HepG2 (cell line): Measurements from ENCODE around the gene MCOLN1. TPM values are rescaled to one million over a fixed set of nuclear protein-coding genes. Genes with fewer than 3 reads are reported as not detected.
"Not testable (repeated sequence)": the region's sequence is repeated elsewhere in the genome, so short reads cannot be mapped to it uniquely, and the experiment has no call there.

Experiments
- ATAC-seq: fragments of 200-7000 bp; cut with Tn5 transposase; 3 replicates; pipeline ENCODE4 v1.9.1; 2020; ENCODE audit warnings: mild to moderate bottlenecking, moderate library complexity
- BruUV-seq: library from RNA; stranded (reverse); fragments of 400-500 nt; replicated peaks from 2 replicates; lab custom pipeline; 2021; lab: Mats Ljungman, UMichigan
- CTCF ChIA-PET: fragments of 300-600 bp; formaldehyde crosslinking; extraction: SDS; loops from one replicate; lab custom pipeline; 2021; ENCODE audit warnings: low total read pairs, inconsistent platforms, low intra/inter-chr PET ratio; lab: Yijun Ruan, JAX
- POLR2A ChIA-PET: fragments of 350-600 bp; sonication (Branson Sonifier 250); formaldehyde crosslinking; loops from one replicate; lab custom pipeline; 2020; ENCODE audit warnings: antibody characterized with exemption, inconsistent platforms; lab: Yijun Ruan, JAX
- DNase-seq: peaks from one replicate; pipeline ENCODE4 v3.0.0-alpha.2; 2015; ENCODE audit warnings: low spot score
- FAIRE-seq: peaks from 3 replicates; lab custom pipeline; 2011; peaks lifted over from hg19 to GRCh38; lab: Jason Lieb, UNC
- H2AFZ ChIP-seq: one replicate; pipeline ENCODE4 v1.6.1; 2011; ENCODE audit warnings: low read length, inconsistent platforms
- H3K27ac ChIP-seq: fragments of 300-600 bp; 3 replicates; pipeline ENCODE4 v1.8.0; 2011; ENCODE audit warnings: mixed run types, mild to moderate bottlenecking, mixed read lengths, low read length, inconsistent platforms; ENCODE audit not compliant: insufficient read depth; ENCODE audit errors: extremely low read length
- H3K27me3 ChIP-seq, 2 experiments: fragments of 200-600 bp in 1 of 2; 2 replicates in 1 of 2; 3 replicates in 1 of 2; pipeline versions ENCODE4 v1.6.0 to v1.8.0; 2011; ENCODE audit warnings: low read length in 2 of 2, mild to moderate bottlenecking in 2 of 2, moderate library complexity in 2 of 2, inconsistent platforms in 1 of 2; ENCODE audit not compliant: insufficient read depth in 2 of 2, control insufficient read depth in 1 of 2
- H3K36me3 ChIP-seq, 2 experiments: fragments of 200-600 bp in 1 of 2; replicated peaks in 1 of 2; 2 replicates in 1 of 2; 3 replicates in 1 of 2; pipeline versions ENCODE4 v1.5.1 to v1.8.0; 2011; ENCODE audit warnings: low read length in 2 of 2, inconsistent platforms in 1 of 2; ENCODE audit not compliant: insufficient read depth in 2 of 2, control insufficient read depth in 1 of 2
- H3K4me1 ChIP-seq: 2 replicates; pipeline ENCODE4 v1.5.1; 2012; ENCODE audit warnings: low read length, inconsistent platforms; ENCODE audit not compliant: insufficient read depth
- H3K4me2 ChIP-seq: 2 replicates; pipeline ENCODE4 v1.6.0; 2011; ENCODE audit warnings: low read depth, low read length, inconsistent platforms
- H3K4me3 ChIP-seq, 3 experiments: fragments of 200-600 bp in 1 of 3; sonication (generic), shearing (Covaris generic) in 1 of 3; replicated peaks in 1 of 3; 2 replicates each; pipeline ENCODE4 v1.5.1; 2011 to 2016; ENCODE audit warnings: low read length in 3 of 3, inconsistent platforms in 2 of 3, low read depth in 2 of 3, mild to moderate bottlenecking in 2 of 3, control low read depth in 1 of 3, mixed read lengths in 1 of 3; ENCODE audit not compliant: insufficient read depth in 1 of 3
- H3K79me2 ChIP-seq: one replicate; pipeline ENCODE4 v1.6.1; 2011; ENCODE audit warnings: low read length, inconsistent platforms; ENCODE audit not compliant: insufficient read depth
- H3K9ac ChIP-seq: 2 replicates; pipeline ENCODE4 v1.6.0; 2011; ENCODE audit warnings: mild to moderate bottlenecking, low read depth, low read length, inconsistent platforms; ENCODE audit not compliant: insufficient read depth
- H3K9me3 ChIP-seq: 2 replicates; pipeline ENCODE4 v1.5.1; 2012; ENCODE audit warnings: mild to moderate bottlenecking, low read length
- H4K20me1 ChIP-seq: 2 replicates; pipeline ENCODE4 v1.6.0; 2011; ENCODE audit warnings: inconsistent platforms, mild to moderate bottlenecking, low read length, moderate library complexity; ENCODE audit not compliant: insufficient read depth
- HIVEP1 ChIP-seq: sonication (generic); formaldehyde crosslinking; IDR thresholded peaks from 2 replicates; pipeline ENCODE4 v1.4.0; 2020; ENCODE audit warnings: mild to moderate bottlenecking, missing genetic modification reagents
- MAFF ChIP-seq: IDR thresholded peaks from 2 replicates; pipeline ENCODE4 v1.6.1; 2011; ENCODE audit warnings: low read depth, low read length, improper control_type of control experiment
- MAFK ChIP-seq, 2 experiments: IDR thresholded peaks in 1 of 2; conservative IDR thresholded peaks in 1 of 2; 2 replicates each; pipeline ENCODE4 v1.6.1; 2011; ENCODE audit warnings: improper control_type of control experiment in 2 of 2, low read length in 2 of 2
- MTF2 ChIP-seq: sonication (generic); formaldehyde crosslinking; IDR thresholded peaks from 2 replicates; pipeline ENCODE4 v1.5.0; 2020; ENCODE audit warnings: missing genetic modification reagents, borderline replicate concordance
- PHF20 ChIP-seq: sonication (generic); formaldehyde crosslinking; IDR thresholded peaks from 2 replicates; pipeline ENCODE4 v1.5.0; 2020; ENCODE audit warnings: mild to moderate bottlenecking, missing genetic modification reagents
- SNAPC2 ChIP-seq: sonication (generic); formaldehyde crosslinking; IDR thresholded peaks from 2 replicates; pipeline ENCODE4 v1.8.1; 2022; ENCODE audit warnings: mild to moderate bottlenecking, missing genetic modification reagents
- ZNF383 ChIP-seq: sonication (generic); formaldehyde crosslinking; IDR thresholded peaks from 2 replicates; pipeline ENCODE4 v1.4.0; 2020; ENCODE audit warnings: missing genetic modification reagents, mild to moderate bottlenecking, borderline replicate concordance
- ZNF839 ChIP-seq: sonication (generic); formaldehyde crosslinking; IDR thresholded peaks from 2 replicates; pipeline ENCODE4 v1.4.0; 2020; ENCODE audit warnings: missing genetic modification reagents, mild to moderate bottlenecking, borderline replicate concordance
- WGBS: methylation state at CpG from one replicate; pipeline ENCODE4 v1.1.6; 2017; ENCODE audit warnings: low lambda C conversion rate; 5-methylcytosine and 5-hydroxymethylcytosine counted together
- in situ Hi-C: cut with HindIII; loops from 2 replicates; pipeline ENCODE4 v1.10.0; 2017; ENCODE audit warnings: low pct_unique_long_range_greater_than_20kb; ENCODE audit not compliant: extremely low pct_ligation_motif_present
- intact Hi-C: fragments of 100-400 bp; cut with micrococcal nuclease; formaldehyde crosslinking; loops from one replicate; pipeline ENCODE4 v1.10.0; 2022; ENCODE audit not compliant: unreplicated experiment
- polyA plus RNA-seq, 8 experiments: library from polyadenylated mRNA; depleted of rRNA in 3 of 8; stranded (reverse) in 7 of 8; unstranded in 1 of 8; fragments of >200 nt; fragmentation: Illumina TruSeq in 4 of 8; extraction: Trizol in 4 of 8; gene quantifications; 2 replicates each; pipeline versions ENCODE4 v1.2.1 to v1.2.3, GENCODE V29; 2011 to 2016; ENCODE audit warnings: low read depth in 4 of 8, missing spikeins in 1 of 8, mixed read lengths in 1 of 8; ENCODE audit not compliant: insufficient read depth in 1 of 8
- total RNA-seq, 5 experiments: library from RNA; depleted of rRNA; stranded (reverse); fragments of >200 nt; fragmentation: Illumina TruSeq; extraction: Trizol; gene quantifications; 2 replicates each; pipeline ENCODE4 v1.2.3, GENCODE V29; 2016; ENCODE audit warnings: low read depth in 1 of 5

MCOLN1 gene
- total and polyA plus RNA-seq, 2 of the 13 experiments (the other 11 are each of a cell fraction or from before 2014, with no cell fraction given), result 3.4 to 15.7 TPM

GRCh38 chr19:7570761-7571160 is 48.3 kb downstream of the MCOLN1 start:
- no peak overlapping the region for H2AFZ ChIP-seq
- no TSS peak for BruUV-seq
- peaks cover 0 to 4% of the 10 kb centered on the region in 2 experiments; a peak in 2 of 5 replicates for H3K27me3 ChIP-seq
- ATAC-seq (no peak), DNase-seq (no peak), FAIRE-seq (no peak)
- CTCF ChIA-PET, result no interaction called here
- no peak overlapping the region for H3K4me3 ChIP-seq
- no peaks in the 10 kb centered on the region for H4K20me1 ChIP-seq
- in situ Hi-C loops (no loop called here), intact Hi-C loops (no loop called here)
- TF ChIP-seq SNAPC2 (CRISPR knock-in tag), result no peak
- no peak for TF ChIP-seq HIVEP1
- no peaks in the 10 kb centered on the region for H3K9me3 ChIP-seq
- H3K36me3 ChIP-seq, result no peaks in the 10 kb centered on the region
- WGBS, result 27% methylated on average over 5 of the region's 5 CpGs
- POLR2A ChIA-PET, result no interaction called here
- no peak overlapping the region for H3K27ac ChIP-seq
- H3K9ac ChIP-seq, result no peak overlapping the region
- H3K79me2 ChIP-seq, result no peaks in the 10 kb centered on the region
- no peaks in the 10 kb centered on the region for H3K4me1 ChIP-seq
- H3K4me2 ChIP-seq, result no peak overlapping the region

DNA sequence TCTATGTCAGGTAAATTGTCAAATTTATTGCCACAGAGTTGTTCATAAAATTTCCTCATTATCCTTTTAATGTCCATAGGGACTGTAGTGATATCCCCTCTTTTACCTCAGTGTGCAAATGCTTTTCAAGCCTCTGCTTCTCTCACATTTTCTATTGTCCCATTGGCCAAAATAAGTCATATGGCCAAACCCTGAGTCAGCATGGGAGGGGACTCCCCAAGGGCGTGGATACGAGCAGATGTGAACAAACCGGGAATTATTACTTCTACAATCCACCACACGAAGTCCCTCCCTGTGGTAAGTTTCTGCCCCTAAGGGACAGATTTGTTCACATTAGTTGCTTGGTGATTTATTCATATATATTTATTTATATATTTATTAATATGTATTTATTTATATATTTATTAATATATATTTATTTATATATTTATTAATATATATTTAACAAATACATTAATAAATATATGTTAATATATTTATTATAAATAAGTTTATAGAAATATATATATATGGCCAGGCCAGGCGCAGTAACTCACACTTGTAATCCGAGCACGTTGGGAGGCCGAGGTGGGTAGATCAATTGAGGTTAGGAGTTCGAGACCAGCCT is 53.1 kb downstream of the MCOLN1 start:
- intact Hi-C loops, result no loop called here
- POLR2A ChIA-PET, result no interaction called here
- Histone ChIP-seq H3K36me3 (no peaks in the 10 kb centered on the region), H3K27ac (no peak overlapping the region), H3K79me2 (no peaks in the 10 kb centered on the region), H3K27me3 (peaks cover 0 to 14% of the 10 kb centered on the region in 2 experiments; a peak in 2 of 5 replicates), H3K4me3 (no peak overlapping the region), H4K20me1 (no peaks in the 10 kb centered on the region), H3K9ac (no peak overlapping the region), H3K4me1 (no peaks in the 10 kb centered on the region), H3K4me2 (no peak overlapping the region), H2AFZ (no peak overlapping the region), H3K9me3 (no peaks in the 10 kb centered on the region)
- BruUV-seq, result no TSS peak
- ATAC-seq (no peak), DNase-seq (no peak), FAIRE-seq (no peak)
- in situ Hi-C loops, result no loop called here
- 38% methylated on average over 9 of the region's 9 CpGs for WGBS
- TF ChIP-seq MAFK (conservative IDR thresholded peaks at IDR 0.05 in 1 of 2, IDR thresholded peaks at IDR 0.05 in 1 of 2; ENCODE audit: low read length in 2 of 2), result peak in 1 of 2 experiments; percentile 53; a peak in 3 of 4 replicates
- TF ChIP-seq PHF20 (CRISPR knock-in tag), result no peak
- no peak for TF ChIP-seq MTF2 (CRISPR knock-in tag)
- TF ChIP-seq MAFF, result peak; percentile 61; the same call in 1 of the 2 replicates
- no peak for TF ChIP-seq ZNF839 (CRISPR knock-in tag)
- TF ChIP-seq ZNF383, result no peak
- CTCF ChIA-PET, result no interaction called here

DNA sequence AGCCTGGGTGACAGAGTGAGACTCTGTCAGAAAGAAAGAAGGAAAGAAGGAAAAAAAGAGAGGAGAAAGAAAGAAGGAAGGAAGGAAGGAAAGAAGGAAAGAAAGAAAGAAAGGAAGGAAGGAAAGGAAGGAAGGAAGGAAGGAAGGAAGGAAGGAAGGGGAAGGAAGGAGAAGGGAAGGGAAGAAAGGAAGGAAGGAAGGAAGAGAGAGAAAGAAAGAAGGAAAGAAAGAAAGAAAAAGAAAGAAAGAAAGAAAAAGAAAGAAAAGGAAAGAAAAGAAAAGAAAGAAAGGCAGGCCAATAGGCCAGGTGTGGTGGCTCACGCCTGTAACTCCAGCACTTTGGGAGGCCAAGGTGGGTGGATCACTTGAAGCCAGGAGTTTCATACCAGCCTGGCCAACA is 55.0 kb downstream of the MCOLN1 start:
- 29% methylated on average over 1 of the region's 1 CpG for WGBS
- H3K27ac ChIP-seq, H3K9me3 ChIP-seq, POLR2A ChIA-PET, CTCF ChIA-PET, H3K79me2 ChIP-seq, H3K4me2 ChIP-seq, H3K36me3 ChIP-seq, intact Hi-C loops, H2AFZ ChIP-seq, H3K9ac ChIP-seq, FAIRE-seq, DNase-seq, in situ Hi-C loops, BruUV-seq, H3K4me3 ChIP-seq, H4K20me1 ChIP-seq, ATAC-seq, H3K4me1 ChIP-seq: not testable (repeated sequence)
- H3K27me3 ChIP-seq, result peaks cover 2 to 18% of the 10 kb centered on the region in 2 experiments; a peak in 2 of 5 replicates
